Thymus (tissue), 11 donors: ENCODE data around the gene UPF3A. TPM values are rescaled to one million over a fixed set of nuclear protein-coding genes. Genes with fewer than 3 reads are reported as not detected.

ENCODE experiments used
- DNase-seq, 9 donors: peaks; one replicate each; pipeline ENCODE4 v3.0.0-alpha.2; 2013; ENCODE audit warnings: low spot score in 9 of 9, low read depth in 6 of 9, missing footprints in 1 of 9
- H3K27ac ChIP-seq, 2 donors: one replicate each; pipeline ENCODE4 v1.5.1; 2013; ENCODE audit warnings: control low read depth in 1 of 2, low read depth in 1 of 2, low read length in 1 of 2, mild to moderate bottlenecking in 1 of 2, moderate library complexity in 1 of 2
- H3K27me3 ChIP-seq, 2 donors: one replicate each; pipeline ENCODE4 v1.5.1; 2013; ENCODE audit warnings: low read length in 1 of 2; ENCODE audit not compliant: control insufficient read depth in 2 of 2, insufficient read depth in 1 of 2
- H3K36me3 ChIP-seq, 2 donors: one replicate each; pipeline ENCODE4 v1.5.1; 2013; ENCODE audit warnings: low read length in 1 of 2, mild to moderate bottlenecking in 1 of 2, moderate library complexity in 1 of 2; ENCODE audit not compliant: control insufficient read depth in 2 of 2, insufficient read depth in 2 of 2
- H3K4me1 ChIP-seq, 2 donors: one replicate each; pipeline ENCODE4 v1.5.1; 2013; ENCODE audit warnings: low read length in 2 of 2; ENCODE audit not compliant: control insufficient read depth in 2 of 2, insufficient read depth in 2 of 2
- H3K4me3 ChIP-seq, 2 donors: one replicate each; pipeline ENCODE4 v1.5.1; 2013; ENCODE audit warnings: low read length in 2 of 2, control low read depth in 1 of 2, mild to moderate bottlenecking in 1 of 2
- H3K9me3 ChIP-seq, 2 donors: one replicate each; pipeline ENCODE4 v1.5.1; 2013; ENCODE audit warnings: low read length in 1 of 2, mild to moderate bottlenecking in 1 of 2; ENCODE audit not compliant: control insufficient read depth in 2 of 2, insufficient read depth in 1 of 2
- WGBS: extraction: QIAGEN DNeasy Blood & Tissue Kit; methylation state at CpG from one replicate; pipeline ENCODE4 v1.1.7; 2013; 5-methylcytosine and 5-hydroxymethylcytosine counted together
- polyA plus RNA-seq: library from polyadenylated mRNA; stranded (reverse); fragments of 200-250 nt; gene quantifications from one replicate; pipeline ENCODE4 v1.2.3, GENCODE V29; 2013
- total RNA-seq: library from RNA; stranded (reverse); fragments of 120-200 nt; gene quantifications from one replicate; pipeline ENCODE4 v1.2.4, GENCODE V29; 2013
- donor health status: healthy.

Gene UPF3A
- total and polyA plus RNA-seq, 2 donors, result 28.2 to 81.0 TPM

- WGBS, result 96% methylated on average over 6 of the region's 6 CpGs
- Histone ChIP-seq H3K4me3 (no peak overlapping the region), H3K27ac (no peak overlapping the region), H3K4me1 (peaks cover 2 to 10% of the 10 kb centered on the region in 2 donors), H3K9me3 (no peaks in the 10 kb centered on the region), H3K36me3 (peaks cover 63 to 80% of the 10 kb centered on the region in 2 donors), H3K27me3 (no peaks in the 10 kb centered on the region)
- DNase-seq, result no peak
Measured at GRCh38 chr13:114268344-114269280, 12.8 kb upstream of the UPF3A start.

- no peak for DNase-seq
- H3K36me3 ChIP-seq, result peaks cover 65 to 81% of the 10 kb centered on the region in 2 donors
- H3K9me3 ChIP-seq, result no peaks in the 10 kb centered on the region
- H3K27me3 ChIP-seq, result no peaks in the 10 kb centered on the region
- WGBS, result 98% methylated on average over 4 of the region's 4 CpGs
- H3K27ac ChIP-seq, result no peak overlapping the region
- peaks cover 0 to 6% of the 10 kb centered on the region in 2 donors for H3K4me1 ChIP-seq
- no peak overlapping the region for H3K4me3 ChIP-seq
Measured at GRCh38 chr13:114269281-114269770, 12.1 kb upstream of the UPF3A start.

GRCh38 chr13:114272977-114273376 is 8.4 kb upstream of the UPF3A start:
- H3K27ac ChIP-seq, result no peak overlapping the region
- no peaks in the 10 kb centered on the region for H3K4me1 ChIP-seq
- no peaks in the 10 kb centered on the region for H3K27me3 ChIP-seq
- no peak overlapping the region for H3K4me3 ChIP-seq
- no peaks in the 10 kb centered on the region for H3K9me3 ChIP-seq
- H3K36me3 ChIP-seq, result peaks cover 58 to 74% of the 10 kb centered on the region in 2 donors
- 92% methylated on average over 2 of the region's 2 CpGs for WGBS
- no peak for DNase-seq

- Histone ChIP-seq H3K36me3 (peaks cover 39 to 59% of the 10 kb centered on the region in 2 donors), H3K27ac (no peak overlapping the region), H3K9me3 (no peaks in the 10 kb centered on the region), H3K4me1 (peaks cover 0 to 8% of the 10 kb centered on the region in 2 donors), H3K4me3 (no peak overlapping the region), H3K27me3 (no peaks in the 10 kb centered on the region)
- 92% methylated on average over 7 of the region's 7 CpGs for WGBS
- no peak for DNase-seq
Measured at GRCh38 chr13:114275304-114275703, 6.1 kb upstream of the UPF3A start.

GRCh38 chr13:114279146-114279545 is 2.3 kb upstream of the UPF3A start:
- 96% methylated on average over 4 of the region's 4 CpGs for WGBS
- DNase-seq, result peak in 1 of 9 donors; percentile 17
- H3K36me3 ChIP-seq, result peaks cover 22 to 37% of the 10 kb centered on the region in 2 donors
- H3K4me3 ChIP-seq, result no peak overlapping the region
- H3K9me3 ChIP-seq, result no peaks in the 10 kb centered on the region
- H3K27me3 ChIP-seq, result no peaks in the 10 kb centered on the region
- H3K27ac ChIP-seq, result peak overlapping the region in 1 of 2 donors; percentile 73
- peaks cover 4 to 22% of the 10 kb centered on the region in 2 donors for H3K4me1 ChIP-seq

GRCh38 chr13:114279758-114280355 is 1.5 kb upstream of the UPF3A start:
- DNase-seq, result no peak
- 97% methylated on average over 2 of the region's 2 CpGs for WGBS

GRCh38 chr13:114282041-114282670 is 755 bp downstream of the UPF3A start:
- WGBS, result under 1% methylated on average over 50 of the region's 50 CpGs
- no peaks in the 10 kb centered on the region for H3K9me3 ChIP-seq
- peak overlapping the region; percentile 68 to 100 for H3K27ac ChIP-seq
- peak; percentile 41 to 89 (median 67) for DNase-seq
- no peaks in the 10 kb centered on the region for H3K27me3 ChIP-seq
- peak overlapping the region; percentile 58 to 73 for H3K4me3 ChIP-seq
- H3K36me3 ChIP-seq, result peaks cover 15 to 35% of the 10 kb centered on the region in 2 donors
- peaks cover 4 to 22% of the 10 kb centered on the region in 2 donors for H3K4me1 ChIP-seq

More at GRCh38 chr13:114279758-114280355, 1.5 kb upstream of the UPF3A start:
- H3K4me3 ChIP-seq, result no peak overlapping the region
- no peaks in the 10 kb centered on the region for H3K9me3 ChIP-seq
- H3K27ac ChIP-seq, result peak overlapping the region; percentile 55 to 73
- peaks cover 18 to 33% of the 10 kb centered on the region in 2 donors for H3K36me3 ChIP-seq
- H3K27me3 ChIP-seq, result no peaks in the 10 kb centered on the region
- H3K4me1 ChIP-seq, result peaks cover 4 to 22% of the 10 kb centered on the region in 2 donors

- Histone ChIP-seq H3K4me3 (no peak overlapping the region), H3K4me1 (peaks cover 4 to 22% of the 10 kb centered on the region in 2 donors), H3K9me3 (no peaks in the 10 kb centered on the region), H3K36me3 (peaks cover 26 to 41% of the 10 kb centered on the region in 2 donors), H3K27me3 (no peaks in the 10 kb centered on the region), H3K27ac (peak overlapping the region in 1 of 2 donors; percentile 35)
- WGBS, result 88% methylated on average over 3 of the region's 3 CpGs
- peak in 1 of 9 donors; percentile 24 for DNase-seq
Measured at GRCh38 chr13:114283576-114283975, 2.2 kb downstream of the UPF3A start.
